ENCODE data around the gene GPR160.

Gene GPR160

GRCh38 chr3:170033489-170033888 is 4.3 kb upstream of the GPR160 start:
- DNase-seq = no peak

GRCh38 chr3:170038434-170039110 is 777 bp downstream of the GPR160 start:
- peak; percentile 65 for DNase-seq

DNA sequence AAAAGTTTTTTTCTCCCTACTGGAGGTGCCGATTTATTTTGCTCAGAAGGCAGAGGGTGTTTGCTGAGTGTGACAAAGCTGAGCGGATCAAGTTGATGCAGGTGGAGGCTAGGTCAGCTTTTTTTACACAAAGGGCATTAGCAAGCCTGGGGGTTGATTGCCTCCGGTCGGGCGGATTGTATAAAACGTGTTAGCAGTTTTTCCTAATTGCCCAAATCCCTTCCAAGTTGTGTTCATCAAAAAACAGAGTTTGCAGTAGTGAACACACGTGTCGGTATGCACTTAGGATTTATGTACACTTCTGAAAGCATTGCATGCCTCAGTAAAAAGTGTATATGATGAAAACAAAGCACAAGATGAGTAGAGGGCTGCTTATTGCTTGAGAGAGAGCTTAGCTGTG is 2.6 kb downstream of the GPR160 start:
- DNase-seq = peak; percentile 72

DNA sequence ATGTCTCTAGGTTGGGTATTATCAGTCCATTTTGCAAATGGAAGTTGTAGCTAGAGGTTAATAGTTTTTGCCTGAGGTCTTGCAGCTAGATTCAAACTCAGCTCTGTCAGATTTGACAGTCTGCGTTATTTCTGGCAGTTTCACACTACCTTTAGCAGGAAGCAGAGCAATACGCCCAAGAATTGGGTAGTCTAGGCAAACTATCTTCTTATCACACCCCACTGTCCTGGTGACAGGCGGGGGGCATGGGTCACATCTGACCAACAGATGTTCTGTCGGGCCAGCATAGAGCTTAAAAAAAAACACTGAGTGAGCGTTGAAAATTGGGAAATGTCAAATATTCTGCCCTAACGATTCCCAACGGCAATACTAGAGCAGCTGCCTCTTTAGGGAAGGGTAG is 5.7 kb downstream of the GPR160 start:
- DNase-seq = no peak

- DNase-seq = no peak
Measured at GRCh38 chr3:170044271-170044670, 6.5 kb downstream of the GPR160 start.

DNA sequence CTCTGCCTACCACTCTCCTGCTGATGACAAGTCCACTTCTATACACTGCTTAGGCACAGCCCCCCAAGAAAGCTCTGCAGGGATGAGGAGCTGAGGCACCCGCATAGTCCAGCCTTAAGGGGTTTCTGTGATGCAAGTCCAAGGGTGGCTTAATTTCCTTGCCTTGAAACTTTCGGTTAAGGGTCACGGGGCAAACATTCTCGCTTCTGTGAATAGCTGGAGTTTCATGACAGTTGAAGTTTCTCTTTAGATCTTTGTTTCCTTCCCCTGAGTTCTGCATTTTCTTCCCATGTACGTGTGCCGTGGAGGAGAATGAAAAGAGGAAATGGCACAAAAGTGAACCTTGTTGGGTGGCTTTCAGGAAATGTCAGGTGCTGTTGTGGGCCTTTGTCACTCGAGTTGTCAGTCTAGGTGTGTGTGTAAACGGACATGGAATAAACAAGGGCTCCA is 7.0 kb downstream of the GPR160 start:
- no peak for DNase-seq

DNA sequence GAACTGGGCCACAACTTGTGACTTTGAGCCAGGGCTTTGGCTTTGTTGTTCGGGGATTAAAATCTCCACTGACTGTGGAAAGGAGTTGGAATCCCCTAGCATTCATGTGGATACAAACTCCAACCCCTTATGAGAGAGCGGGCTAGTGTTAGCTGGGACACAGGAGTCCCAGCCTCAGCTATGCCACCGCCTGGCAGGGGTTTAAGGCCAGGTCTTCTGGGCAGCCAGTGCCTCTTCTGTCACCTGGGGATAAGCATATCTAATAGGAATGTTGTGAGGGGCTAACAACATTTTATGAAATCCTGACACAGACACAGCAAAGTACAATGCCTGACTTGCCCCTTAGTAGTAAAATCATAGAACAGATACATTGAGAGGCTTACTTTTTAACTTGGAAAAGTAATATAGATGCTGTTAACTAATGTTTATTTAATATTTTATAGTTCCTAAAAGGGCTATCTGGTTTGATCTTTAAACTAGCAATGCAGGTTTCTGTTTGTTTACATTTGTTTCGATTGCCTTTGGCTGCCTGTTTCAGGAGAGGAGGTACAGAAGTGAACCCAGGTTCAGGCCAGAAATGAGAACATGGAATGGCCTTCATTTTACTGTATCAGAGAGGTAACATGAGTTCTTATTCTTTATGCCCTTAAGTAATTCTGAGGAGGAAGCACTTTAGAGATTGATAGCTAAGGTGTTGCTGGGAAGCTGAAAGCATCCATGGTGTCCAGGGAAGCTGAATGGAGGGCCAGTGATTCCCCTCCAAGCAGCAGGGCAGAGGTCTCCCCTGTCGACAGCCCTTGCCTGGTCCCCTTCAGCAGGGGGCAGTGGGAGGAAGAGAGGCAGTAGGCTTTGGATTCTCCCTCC is 8.7 kb downstream of the GPR160 start:
- no peak for DNase-seq

GRCh38 chr3:170047133-170047404 is 9.3 kb downstream of the GPR160 start:
- no peak for DNase-seq

- DNase-seq = no peak
Measured at GRCh38 chr3:170049146-170050000, 11.6 kb downstream of the GPR160 start.

DNA sequence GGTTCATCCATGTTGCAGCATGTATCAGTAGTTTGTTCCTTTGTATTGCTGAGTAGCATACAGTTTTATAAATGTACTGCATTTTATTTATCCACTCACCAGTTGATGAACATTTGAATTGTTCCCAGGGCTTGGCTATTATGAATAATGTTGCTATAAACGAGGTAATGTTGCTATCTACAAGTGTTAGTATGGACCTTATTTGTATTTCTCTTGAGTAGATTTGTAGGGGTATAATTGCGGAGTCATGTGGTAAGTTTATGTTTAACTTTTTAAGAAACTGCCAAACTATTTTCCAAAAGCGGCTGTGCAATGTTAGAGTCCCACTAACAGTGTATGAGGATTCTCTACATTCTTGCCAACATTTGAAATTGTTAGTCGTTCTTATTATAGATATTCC is 13.0 kb downstream of the GPR160 start:
- no peak for DNase-seq

DNA sequence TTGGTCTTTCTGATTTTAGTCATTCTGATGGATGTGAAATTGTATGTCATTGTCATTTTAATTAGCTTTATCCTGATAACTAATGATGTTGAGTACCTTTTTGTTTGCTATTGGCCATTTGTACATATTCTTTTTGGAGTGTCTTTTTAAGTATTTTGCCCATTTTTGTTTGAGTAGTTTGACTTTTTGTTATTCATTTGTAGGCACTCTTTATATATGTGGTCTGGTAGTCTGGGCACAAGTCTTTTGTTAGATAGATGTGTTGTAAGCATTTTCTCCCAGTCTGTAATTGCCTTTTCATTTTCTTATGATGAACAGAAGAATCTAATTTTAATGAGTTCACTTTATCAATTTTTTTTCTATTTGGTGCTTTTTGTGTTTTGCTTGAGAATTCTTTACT is 14.6 kb downstream of the GPR160 start:
- DNase-seq = no peak

- DNase-seq = peak; percentile 23
Measured at GRCh38 chr3:170054204-170054603, 16.4 kb downstream of the GPR160 start.

DNA sequence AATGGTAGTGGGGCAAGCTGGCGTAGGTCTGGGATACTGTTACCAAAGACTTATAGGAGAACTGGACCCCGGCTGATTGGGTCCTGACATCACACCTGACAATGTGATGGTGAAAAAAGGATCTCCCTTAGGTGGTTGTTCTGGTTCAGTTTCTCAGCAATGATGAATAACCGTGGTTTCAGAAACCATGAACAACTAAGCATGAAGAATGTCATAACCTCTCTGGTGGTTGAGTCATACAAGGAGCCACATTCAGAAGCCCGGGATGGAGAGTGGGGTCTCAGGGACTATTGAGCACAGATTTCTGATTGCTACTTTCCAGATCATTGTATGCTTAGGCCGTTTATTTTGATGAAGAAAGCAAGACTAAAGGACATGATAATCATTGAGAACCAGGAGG is 17.4 kb downstream of the GPR160 start:
- DNase-seq = no peak

DNA sequence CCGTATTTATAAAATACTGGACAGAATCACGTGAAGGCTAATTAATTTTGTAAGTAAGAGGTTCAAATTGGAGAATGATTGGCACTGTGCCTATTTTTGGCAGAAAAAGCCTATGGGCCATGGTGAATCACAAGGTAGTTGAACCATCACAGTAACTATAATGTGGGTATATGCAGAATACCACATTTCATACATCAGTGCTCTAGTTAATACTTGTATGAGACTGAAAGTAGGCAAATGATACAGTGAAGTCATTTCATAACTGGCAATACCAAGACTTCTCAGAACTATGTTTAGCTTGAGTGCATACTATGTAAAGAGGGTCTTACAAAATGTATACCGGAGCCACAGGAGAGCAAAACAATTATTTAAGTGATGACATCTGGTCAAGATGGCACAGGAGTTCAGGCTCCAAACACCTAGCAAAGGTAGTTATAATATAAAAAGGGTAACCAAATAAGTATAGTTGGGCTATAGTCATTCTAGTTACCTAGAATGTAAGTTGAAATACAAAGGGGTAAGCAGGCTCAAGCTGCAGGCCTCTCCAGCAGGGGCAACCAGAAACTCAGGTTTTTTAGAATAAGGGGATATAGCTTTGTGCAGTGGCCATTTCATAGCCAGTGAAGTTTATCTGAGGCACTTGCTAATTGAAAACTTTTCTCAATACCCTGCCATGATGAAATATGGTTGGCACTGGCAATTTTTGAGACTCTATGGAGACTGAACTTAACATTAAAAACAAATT is 19.1 kb downstream of the GPR160 start:
- no peak for DNase-seq

DNA sequence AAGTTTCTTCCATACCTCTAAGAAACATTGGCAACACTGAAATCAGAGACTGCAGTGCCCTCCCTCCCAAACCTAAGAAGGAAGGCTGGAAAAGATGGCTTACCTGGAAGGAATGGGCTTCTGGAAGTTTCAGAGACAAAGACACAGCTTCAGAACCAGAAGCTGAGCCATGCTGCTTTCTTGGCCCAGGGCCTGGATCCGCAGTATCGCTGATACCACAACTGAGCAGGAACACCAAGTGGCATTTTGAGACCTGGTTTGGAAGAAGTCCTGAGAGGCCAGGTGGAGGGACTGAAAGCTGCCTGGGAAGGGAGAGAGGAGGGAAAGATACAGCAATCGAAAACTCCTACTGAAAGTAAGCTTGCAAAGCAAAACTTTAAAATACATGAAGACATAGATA is 19.8 kb downstream of the GPR160 start:
- no peak for DNase-seq

DNA sequence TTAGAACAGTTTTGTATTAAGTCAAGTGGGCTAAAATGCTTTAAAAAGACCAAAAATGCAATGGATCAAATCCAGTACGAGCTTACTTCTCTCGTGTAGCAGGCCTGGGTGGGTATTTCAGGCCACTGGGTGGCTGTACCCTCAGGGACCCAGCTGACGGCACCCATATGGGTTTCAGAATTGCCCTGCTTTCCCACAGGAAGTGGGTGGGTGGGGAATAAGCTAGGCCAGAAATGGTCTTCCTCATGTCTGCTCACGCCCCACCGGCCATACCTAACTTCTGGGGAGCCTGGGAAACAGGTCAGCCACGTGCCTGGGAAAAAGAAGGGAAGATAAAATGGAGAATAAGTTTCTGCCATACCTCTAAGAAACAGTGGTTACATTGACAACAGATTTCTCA is 20.3 kb downstream of the GPR160 start:
- DNase-seq = no peak

GRCh38 chr3:170059447-170059846 is 21.7 kb downstream of the GPR160 start:
- no peak for DNase-seq

GRCh38 chr3:170062068-170062467 is 24.3 kb downstream of the GPR160 start:
- DNase-seq = no peak

DNA sequence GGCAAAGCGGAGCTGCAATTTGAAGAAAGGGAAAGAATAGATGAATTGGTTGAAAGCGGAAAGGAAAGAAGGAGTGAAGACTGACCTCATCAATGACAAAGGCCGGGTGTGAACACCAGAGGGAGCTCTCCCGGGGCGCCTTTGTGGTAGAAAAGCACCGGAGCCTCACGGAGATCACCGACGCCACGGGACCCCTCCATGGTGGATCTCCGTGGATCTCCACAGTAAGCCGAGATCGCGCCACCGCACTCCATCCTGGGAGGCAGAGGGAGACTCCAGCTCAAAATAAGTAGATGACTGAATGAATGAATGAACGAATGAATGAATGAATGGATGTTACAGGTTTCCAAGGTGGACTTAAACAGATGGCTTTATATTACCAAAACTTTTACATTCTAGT is 25.0 kb downstream of the GPR160 start:
- DNase-seq = no peak

- no peak for DNase-seq
Measured at GRCh38 chr3:170063691-170064090, 25.9 kb downstream of the GPR160 start.

- DNase-seq = no peak
Measured at GRCh38 chr3:170064108-170064507, 26.3 kb downstream of the GPR160 start.

DNA sequence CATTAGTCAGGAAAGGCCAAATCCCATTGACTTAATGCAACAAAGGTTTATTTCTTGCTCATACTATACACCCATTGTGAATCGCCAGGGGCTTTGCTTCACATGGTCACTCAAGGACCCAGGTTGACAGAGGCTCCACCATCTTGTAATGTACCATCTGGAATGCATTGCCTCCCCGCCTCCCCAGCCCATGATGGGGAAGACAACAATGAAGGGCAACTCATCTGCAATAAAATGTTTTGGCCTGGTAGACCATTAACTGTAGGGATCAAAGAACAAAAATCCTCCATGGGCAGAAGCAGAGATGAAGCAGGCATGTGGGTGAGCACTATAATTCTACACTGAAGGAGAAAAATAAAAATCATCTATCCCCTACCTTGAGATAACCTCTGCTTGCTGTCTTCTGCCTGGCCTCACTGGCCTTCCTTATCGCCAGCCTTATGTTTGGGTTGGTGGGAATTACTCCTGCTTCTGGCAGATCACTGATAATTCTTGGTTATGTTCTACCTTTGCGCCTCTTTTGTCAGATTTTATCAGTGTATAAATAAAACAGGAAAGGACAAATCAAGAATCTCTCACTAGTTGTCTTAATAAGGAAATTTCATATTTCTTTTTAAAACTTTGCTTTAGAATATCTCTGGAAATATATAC is 37.8 kb downstream of the GPR160 start:
- DNase-seq = no peak

Data from NCI-H82 (cell line).